Esophagus mucosa (tissue), 1 donor: ENCODE measurements around the gene TMEM132A. TPM values are rescaled to one million over a fixed set of nuclear protein-coding genes. Genes with fewer than 3 reads are reported as not detected.
A peak's percentile ranks its signal among the peaks of the same experiment; 100 is the strongest.

ENCODE experiments used
- ATAC-seq: fragments of 200-7000 bp; cut with Tn5 transposase; one replicate; pipeline ENCODE4 v1.9.1; 2020
- total RNA-seq: library from RNA; stranded (reverse); gene quantifications from one replicate; pipeline ENCODE4 v1.2.4, GENCODE V29; 2023
- donor health status: DM: yes; HTN: yes; CAD: no.

Gene TMEM132A
- 27.0 TPM for total RNA-seq

- peak; percentile 62 for ATAC-seq
Measured at GRCh38 chr11:60924110-60924905, at the start of gene TMEM132A. Gene TMEM132A, plus strand, starts transcription at chr11:60924460. Its CDS starts 174 bp downstream, at chr11:60924634.

GRCh38 chr11:60875366-60876167 is 48.7 kb upstream of the TMEM132A start:
- no peak for ATAC-seq

- no peak for ATAC-seq
Measured at GRCh38 chr11:60876168-60876485, 48.1 kb upstream of the TMEM132A start.

- ATAC-seq: no peak
Measured at GRCh38 chr11:60878245-60879101, 45.8 kb upstream of the TMEM132A start.

- no peak for ATAC-seq
Measured at GRCh38 chr11:60879104-60879503, 45.2 kb upstream of the TMEM132A start.

GRCh38 chr11:60879971-60880588 is 44.2 kb upstream of the TMEM132A start:
- ATAC-seq: no peak

- ATAC-seq: no peak
Measured at GRCh38 chr11:60880643-60881282, 43.5 kb upstream of the TMEM132A start.

GRCh38 chr11:60887556-60887955 is 36.7 kb upstream of the TMEM132A start:
- peak; percentile 90 for ATAC-seq

GRCh38 chr11:60889869-60890311 is 34.4 kb upstream of the TMEM132A start:
- no peak for ATAC-seq

- no peak for ATAC-seq
Measured at GRCh38 chr11:60890696-60891095, 33.6 kb upstream of the TMEM132A start.

- no peak for ATAC-seq
Measured at GRCh38 chr11:60891103-60891741, 33.0 kb upstream of the TMEM132A start.

- ATAC-seq: no peak
Measured at GRCh38 chr11:60895687-60896086, 28.6 kb upstream of the TMEM132A start.

- ATAC-seq: peak; percentile 47
Measured at GRCh38 chr11:60897496-60897895, 26.8 kb upstream of the TMEM132A start.

- peak; percentile 67 for ATAC-seq
Measured at GRCh38 chr11:60899046-60899936, 25.0 kb upstream of the TMEM132A start.

GRCh38 chr11:60899977-60900376 is 24.3 kb upstream of the TMEM132A start:
- ATAC-seq: no peak

GRCh38 chr11:60900673-60901404 is 23.4 kb upstream of the TMEM132A start:
- ATAC-seq: no peak

GRCh38 chr11:60902625-60903024 is 21.6 kb upstream of the TMEM132A start:
- no peak for ATAC-seq

GRCh38 chr11:60905047-60905446 is 19.2 kb upstream of the TMEM132A start:
- ATAC-seq: no peak

- peak; percentile 74 for ATAC-seq
Measured at GRCh38 chr11:60905551-60906113, 18.6 kb upstream of the TMEM132A start.
